SK-N-DZ (cell line): ENCODE data around the gene SRPRB.

Experiments used
- DNase-seq: peaks from one replicate; pipeline ENCODE4 v3.0.0-alpha.2; 2015; ENCODE audit warnings: low spot score

Gene SRPRB

DNA sequence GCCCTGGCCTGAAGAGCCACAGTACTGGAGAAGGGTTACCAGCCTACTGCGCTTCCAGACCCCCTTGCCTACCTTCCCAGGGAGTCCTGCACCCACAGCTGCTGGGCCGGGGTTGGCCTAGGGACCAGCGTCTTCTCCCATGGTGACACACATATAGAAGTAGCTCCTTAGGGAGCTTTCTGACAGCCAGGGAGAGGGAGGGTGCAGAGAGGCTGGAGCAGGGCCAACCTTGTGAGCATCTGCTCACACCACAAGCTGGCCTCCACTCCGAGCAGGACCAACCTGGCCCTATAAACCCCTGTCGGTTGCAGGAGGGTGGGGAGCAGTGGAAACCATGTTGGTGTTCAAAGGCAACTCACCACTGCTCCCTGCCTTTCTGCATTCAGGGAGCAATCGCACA lies 35.2 kb downstream of the SRPRB start:
- no peak for DNase-seq

DNA sequence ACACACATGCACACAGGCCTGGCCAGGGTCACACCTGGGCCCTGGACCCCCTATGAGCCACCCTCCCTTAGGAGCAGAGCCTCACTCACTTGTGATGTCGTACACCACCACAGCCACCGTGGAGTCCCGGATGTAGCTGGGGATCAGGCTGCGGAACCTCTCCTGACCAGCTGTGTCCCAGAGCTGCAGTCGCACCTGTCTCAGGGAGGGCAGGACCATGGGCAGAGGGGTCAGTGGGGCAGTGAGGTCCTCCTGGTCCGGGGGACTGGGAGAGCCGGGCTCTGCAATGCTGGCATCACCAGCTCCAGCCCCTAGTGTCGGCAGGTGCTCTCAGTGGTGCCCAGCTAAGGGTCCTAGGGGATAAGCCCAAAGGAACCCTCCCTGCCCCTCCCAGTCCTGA lies 35.6 kb downstream of the SRPRB start:
- no peak for DNase-seq

DNA sequence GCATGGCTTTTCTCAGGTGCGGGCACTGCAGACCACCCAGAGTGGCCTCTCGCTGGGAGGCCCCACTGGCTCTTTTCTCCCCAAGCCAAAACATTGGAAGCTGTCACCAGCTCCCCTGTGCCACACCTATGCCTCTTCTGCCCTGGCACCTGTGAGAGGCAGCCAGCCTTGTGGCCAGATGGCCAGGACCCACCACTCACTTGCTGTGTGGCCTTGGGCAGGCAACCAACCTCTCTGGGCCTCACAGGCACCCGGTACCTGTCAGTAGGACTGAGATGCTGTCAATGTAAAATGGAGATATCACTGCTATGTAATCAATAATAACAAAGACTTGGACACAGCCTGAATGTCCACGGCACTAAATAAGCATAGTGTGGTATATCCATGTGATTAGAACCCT lies 36.5 kb downstream of the SRPRB start:
- DNase-seq = no peak

DNA sequence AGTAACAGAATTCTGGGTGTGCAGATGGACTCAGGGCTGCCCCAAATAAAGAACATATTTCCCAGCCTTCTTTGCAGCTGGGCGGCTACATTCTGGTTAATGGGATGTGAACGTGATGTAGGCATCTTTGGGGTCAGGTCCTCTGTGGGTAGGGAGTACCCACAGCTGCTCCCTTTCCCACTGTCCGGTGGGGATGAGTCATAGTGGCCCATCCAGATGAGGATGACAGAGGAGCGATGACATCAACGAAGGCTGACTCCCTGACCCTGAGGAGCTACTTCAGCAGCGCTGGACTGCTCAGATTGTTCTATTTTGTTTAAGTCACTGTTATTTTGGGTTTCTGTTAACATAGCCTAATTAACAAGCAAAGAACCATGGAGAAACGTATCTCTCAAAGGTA lies 38.0 kb downstream of the SRPRB start:
- DNase-seq = no peak

DNA sequence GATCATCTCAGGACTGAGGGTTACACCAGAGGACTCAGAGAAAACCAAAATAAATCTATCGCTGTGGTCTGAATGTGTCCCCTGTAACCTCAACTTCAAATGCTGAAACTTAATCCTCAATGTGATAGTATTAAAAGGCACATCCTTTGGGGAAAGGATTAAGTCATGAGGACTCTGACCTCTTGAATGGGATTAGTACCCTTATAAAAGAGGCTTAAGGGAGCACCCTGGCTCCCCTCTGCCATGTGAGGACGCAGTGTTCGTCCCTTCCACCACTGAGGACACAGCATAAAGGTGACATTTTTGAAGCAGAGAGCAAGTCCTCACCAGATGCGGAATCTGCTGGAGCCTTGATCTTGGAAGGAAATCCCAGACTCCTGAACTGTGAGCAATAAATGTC lies 39.5 kb downstream of the SRPRB start:
- no peak for DNase-seq

DNA sequence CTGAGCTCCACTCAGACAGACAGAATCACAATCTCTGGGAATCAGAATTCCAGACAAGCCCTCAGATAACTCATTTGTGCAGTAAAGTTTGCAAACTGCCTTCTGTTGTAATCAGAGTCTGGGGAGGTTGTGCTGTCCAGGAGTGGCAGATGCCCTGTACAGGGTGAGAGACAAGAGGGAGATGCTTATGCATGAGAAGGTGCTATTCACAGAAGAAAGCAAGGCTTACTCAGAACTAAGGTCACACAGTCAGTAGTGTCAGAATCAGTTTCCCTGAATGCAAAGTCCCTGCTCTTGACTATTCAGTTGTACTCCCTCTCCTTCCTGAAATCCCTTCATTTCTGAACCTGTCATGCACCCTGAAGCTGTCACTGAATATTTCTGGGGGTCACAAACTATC lies 43.7 kb downstream of the SRPRB start:
- no peak for DNase-seq

DNA sequence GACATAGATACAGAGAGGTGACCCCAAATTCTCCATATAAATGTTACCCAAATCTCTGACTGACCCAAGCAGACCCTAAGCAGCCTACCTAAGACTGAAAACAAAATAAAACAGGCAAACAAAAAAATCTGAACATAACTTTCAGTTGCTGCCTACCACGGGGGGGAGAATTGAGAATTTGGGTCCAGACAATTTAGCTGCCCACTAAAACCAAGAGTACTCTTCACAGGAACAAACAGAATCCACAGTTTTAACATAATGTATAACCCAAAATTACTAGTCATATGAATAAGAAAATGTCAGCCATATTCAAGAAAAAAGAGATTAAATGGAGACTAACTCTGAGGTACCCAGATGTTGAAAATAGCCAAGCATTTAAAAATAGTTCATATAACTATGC lies 44.4 kb downstream of the SRPRB start:
- no peak for DNase-seq

DNA sequence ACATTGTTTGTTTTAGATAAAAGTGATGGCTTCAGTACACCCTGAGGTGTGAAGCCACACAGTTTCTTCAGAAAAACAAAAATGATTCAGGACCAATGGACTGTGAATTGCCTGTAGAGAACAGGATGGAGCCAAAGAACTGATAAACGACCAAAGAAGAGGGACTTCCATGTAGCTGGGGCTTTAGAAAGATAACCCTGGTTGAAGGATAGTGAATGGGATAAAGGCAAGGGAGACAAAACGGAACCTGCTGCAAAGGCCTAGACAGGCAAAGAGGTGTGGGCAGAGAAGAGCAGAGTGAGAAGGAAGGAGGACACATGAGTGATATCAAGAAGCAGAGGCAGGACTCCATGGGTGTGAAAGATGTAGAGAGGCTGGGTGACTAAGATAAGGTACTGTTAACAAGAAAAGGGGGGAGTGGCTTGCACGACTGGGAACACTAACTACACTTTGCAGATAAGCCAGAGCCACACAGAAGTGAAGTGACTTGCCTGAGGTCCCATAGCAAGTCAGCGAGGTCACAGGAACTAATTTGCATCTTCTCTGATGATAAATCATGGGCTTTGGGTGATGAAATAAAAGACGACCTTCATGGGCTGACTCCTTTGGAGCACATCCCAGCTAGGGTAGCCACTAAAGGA lies 45.8 kb downstream of the SRPRB start:
- no peak for DNase-seq

DNA sequence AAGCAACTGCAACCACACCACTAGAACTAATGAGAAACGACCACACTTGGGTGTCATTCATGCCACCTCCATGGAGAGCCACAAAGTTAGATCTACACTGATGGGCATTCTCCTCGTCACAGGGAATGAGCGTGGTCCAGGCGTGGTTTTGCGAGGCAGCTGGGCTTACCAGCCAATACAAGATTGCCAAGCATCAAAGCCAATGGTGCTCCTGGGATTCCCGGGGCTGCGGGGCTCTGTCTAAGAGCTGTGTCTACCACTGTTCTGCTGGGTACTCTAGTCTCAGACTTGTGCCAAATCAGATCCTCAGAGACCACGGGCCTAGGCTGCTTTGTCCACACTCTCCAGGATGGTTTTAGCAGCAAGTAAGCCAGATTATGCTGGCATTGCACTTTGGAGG lies 46.3 kb downstream of the SRPRB start:
- no peak for DNase-seq

DNA sequence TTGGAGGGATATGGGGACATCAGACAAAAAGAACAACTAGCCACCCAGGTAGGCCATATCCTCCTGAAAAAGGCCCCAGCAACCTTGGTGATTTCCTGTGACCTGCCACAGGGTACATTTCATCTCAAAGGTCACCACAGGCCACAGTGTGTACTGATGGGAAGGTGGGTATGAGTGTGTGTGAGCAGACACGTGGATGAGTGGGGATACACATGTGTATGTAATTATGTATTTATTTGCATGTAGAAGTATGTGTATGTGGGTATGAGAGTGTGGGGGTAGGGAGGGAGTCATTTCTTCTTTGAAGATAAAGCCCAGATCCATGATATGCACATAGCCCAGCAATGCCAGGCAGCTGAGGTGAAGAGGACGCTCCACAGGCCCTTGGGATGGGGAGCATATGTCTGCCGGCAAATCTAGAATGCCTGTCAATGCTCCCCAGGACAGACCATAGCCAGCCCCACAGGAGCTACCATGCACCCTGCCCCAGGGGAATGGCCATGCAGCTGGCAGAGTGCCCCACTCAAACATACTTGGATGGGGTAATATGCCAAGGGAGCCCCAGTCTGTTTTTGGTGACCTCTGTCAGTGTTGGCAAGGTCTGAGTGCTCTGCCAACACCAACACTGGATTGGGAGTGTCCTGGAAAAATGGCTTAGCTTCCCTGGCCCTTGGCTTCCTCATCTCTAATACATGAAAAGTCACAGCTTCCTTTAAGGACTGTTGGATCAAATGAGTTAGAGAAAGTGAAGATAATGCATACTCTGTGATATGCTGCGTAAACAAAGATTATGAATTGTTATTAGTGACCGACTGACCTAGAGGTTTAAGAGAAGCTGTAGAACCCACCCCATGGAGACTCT lies 47.7 kb downstream of the SRPRB start:
- no peak for DNase-seq

DNA sequence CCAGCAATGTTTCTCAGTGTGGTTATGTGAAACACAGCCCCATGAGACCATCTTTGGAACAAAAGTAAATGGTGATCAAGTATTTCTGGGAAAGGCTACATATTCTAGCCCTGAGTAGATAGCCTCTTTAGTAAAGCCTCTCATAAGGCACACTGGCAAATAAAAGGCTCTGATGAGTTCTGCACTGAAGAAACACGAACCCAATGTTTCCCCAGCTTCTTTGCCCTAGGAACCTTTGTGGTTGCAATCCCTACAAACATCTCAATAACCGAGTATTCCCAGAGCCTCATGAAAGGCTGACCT lies 48.3 kb downstream of the SRPRB start:
- no peak for DNase-seq

DNA sequence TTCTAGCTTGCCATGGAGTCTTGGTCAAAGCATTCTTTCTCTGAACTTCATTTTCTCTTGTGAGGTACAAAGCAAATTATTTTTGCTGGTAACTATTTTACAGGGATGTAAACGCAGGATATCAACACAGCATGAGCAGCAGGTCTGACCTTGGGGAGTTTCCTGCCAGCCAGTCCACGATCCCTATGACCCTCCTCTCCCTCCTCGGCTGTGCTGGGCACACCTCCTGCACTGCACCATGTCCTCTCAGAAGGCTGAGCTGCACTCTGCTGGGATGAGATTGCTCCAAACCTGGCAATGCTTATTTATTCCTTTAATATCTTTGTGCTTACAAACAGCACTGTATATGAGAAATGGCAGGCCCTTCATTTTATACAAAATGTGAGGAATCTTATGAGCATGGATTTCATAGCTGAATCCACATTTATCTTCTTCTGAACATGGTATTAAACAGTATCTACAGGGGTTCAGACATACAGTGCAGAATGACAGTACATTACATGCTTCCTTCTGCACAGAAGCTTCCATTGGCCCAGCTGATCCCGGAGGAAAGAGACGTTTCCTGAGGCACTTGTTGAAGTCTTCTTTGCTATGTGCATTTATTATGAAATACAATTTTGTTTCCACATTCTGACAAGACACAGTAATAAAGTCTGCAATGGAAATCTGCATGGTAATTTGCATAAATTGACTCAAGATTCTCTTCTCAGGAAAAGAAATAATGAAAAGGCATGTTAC lies 48.8 kb downstream of the SRPRB start:
- no peak for DNase-seq

DNA sequence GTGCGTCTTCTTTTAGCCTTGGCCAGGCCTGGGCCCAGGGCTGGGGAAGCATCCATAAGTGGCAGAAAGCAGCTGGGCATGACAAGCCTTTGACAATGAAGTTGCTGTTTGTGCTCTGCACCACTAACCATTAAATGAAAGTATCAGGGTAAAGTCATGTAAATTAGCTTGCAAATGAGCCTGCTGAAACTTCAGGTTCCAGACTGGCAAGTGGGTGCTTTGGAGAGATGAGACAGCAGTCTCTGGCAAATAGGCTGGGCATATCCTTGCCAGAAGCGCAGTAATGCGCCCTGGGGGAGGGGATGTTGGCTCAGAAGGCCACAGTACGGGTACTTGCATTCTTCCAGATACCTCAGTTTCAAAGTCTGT lies 49.4 kb downstream of the SRPRB start:
- no peak for DNase-seq

DNA sequence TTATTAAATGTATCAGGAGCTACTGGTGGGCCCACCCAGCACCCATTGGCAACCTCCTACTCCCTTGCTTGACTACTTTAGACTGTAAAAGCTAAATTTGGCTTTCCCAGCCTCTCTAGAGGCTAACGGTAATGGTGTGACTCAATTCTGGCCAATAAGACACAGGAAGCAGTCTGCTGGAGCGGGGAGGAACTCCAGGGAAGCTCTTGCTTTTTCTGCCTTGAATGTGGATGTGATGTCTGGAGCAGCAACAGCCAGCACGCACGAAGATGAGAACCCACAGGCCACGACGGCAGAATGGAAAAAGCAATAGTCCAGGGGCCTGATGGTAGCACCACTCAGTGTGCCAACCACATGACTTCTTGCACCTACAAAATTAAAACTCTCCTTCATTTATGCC lies 50.2 kb downstream of the SRPRB start:
- no peak for DNase-seq

DNA sequence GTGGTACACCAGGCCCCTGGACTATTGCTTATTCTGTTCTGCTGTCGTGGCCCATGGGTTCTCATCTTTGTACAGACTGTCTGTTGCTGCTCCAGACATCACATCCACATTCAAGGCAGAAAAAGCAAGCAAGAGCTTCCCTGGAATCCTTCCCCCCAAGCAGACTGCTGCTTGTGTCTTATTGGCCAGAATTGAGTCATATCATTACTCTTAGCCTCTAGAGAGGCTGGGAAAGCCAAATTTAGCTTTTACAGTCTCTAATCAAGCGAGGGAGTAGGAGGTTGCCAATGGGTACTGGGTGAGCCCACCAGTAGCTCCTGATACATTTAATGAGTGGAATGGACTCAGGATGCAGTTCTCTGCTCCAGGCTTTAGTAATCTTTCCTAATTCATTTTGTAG lies 50.7 kb downstream of the SRPRB start:
- no peak for DNase-seq

DNA sequence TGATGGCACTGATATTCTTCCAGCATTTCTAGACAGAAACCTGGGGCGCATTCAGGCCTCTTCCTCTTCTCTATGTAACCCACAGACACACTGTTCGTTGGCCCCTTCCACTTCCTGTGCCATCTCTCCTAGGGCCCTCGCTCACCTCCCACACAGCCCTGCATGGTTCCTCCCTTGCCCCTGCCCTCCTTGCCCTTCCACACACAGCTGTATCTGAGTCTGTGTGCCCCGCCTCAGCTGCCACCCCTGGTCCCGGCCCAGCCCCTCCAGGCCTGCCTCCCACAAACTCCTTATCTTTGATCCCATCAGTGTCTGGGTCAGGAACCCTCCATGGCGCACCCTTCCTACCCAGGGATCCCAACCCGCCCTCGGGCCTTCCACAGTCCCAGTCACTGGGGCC lies 52.2 kb downstream of the SRPRB start:
- no peak for DNase-seq

DNA sequence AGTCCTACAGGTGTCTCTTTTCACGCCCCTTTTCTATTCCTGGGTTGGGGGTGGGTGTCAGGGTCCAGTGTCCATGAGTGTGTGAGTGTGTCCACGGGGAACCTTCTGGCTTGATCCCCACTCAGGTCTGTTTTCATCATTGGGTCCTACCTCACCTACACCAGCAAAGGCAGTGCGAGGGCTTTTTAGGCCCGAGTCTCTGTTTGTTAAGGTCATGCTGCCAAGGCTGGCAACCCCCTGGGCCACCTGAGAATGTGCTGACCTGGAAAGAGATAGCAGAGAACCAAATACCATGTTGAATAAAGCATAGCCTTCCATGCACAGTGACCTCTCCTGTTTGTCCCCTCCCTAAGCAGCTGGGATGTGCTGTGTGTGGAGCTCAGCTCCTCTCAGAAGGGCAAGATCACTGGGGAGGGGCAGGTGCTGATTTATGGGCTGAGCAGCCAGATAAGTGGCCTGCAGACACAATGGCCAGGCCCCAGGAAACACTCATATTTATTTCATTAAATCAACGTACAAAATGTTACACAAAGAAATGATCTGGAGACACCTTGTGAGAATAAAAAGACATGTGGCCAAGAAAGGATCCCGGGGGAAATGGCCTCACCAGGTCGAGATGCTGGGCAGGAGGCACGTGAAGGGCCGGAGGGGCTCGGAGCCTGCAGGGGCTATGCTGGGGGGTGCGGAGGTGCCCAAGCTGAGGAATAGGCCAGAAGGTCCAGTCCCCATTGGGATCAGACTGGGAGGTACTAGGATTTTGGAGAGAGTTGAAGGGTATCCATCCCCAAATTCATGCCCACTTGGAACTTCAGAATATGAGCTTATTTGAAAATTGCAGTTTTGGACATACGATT lies 54.0 kb downstream of the SRPRB start:
- peak; percentile 30 for DNase-seq

DNA sequence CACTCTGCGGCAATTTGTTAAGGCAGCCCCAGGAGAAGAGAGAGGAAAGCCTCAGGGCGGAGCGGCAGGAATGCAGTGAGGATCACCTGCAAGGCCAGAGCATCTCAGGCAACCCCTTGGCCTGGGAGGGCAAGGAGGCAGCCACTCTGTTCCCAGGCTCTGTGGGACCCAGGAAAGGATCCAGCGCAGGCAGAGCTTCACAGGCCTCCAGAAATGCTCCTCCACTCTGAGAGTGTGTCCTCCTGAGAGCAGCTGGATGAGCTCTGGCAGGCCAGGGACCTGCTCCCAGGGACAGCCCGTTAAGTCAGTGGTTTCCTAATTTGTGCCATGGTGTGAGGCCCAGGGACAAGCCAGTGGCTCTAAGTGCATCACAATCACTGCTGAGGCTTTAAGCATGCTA lies 54.9 kb downstream of the SRPRB start:
- DNase-seq = no peak

DNA sequence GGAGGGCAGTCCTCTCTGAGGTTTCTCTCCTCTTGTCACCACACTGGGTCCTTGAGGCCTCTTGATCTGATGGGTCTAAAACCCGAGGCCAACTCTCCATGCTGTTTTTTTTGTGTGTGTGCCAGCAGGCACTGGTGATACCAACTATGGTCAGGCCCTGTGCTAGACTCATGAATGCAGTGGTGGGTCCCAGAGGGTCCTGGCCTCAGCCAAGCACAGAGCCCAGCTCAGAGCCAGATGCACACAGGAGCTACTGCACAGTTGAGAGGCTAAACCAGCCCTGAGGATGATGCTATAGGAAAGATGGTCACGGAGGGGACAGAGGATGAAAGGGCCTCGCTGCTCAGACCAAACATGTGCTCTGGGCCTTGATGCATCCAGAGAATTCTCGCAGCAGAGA lies 56.5 kb downstream of the SRPRB start:
- DNase-seq = no peak

DNA sequence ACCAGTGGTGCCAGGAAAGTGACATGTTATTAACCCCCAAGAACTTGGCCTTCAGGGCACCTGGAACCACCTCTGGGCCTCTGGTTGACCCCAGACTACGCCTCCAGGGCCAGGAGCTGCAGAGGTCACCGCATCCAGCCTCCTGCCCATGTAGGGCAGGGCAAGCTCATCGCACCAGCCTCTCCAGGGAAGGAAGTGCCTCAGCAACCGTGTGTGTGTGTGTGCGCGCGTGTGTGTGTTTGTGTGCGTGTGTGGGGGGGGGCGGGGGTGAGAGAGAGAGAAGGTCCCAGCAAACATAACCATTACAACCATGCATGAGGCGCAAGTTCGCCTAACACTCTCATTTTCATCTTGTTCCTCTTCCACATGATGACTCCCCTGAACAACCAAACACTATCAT lies 58.3 kb downstream of the SRPRB start:
- DNase-seq = no peak

DNA sequence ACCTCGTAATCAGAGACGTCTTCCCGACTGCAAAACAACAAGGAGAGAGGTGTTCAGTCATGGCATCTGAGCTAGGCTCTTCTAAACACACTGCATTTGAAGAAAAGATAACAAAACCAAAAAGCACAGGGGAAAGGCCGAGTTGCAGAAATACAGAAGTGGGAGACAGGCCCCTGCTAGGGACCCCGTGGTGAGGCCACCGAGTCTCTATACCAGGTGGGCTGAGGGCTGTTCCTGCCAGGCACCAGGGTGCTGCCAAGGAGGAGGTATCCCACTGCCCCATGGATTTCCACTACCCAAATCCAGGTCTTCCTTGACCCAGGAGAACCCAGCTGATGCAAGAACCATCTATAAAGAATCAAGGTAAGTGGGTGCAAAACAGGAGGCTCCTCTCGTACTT lies 59.0 kb downstream of the SRPRB start:
- DNase-seq = no peak
